ENCODE data around the gene SEC16B.

Gene SEC16B

DNA sequence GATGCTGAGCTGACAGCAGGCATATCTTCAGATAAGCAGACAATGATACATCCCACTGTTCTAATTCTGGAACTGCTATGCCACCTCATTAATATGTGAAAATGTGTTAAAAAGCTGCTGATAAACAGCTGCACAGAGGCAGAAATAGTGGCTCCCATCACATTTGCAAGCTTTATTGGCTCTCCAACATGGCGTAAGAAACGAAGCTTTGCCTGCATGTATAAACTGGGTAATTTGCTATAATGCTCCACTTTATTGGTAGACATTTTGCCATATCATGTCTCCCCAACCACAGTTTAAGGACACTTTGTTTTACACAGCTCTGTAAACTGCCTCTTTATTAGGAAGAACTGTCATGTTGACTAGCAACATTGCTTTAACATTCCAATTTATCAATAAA lies 49.8 kb downstream of the SEC16B start:
- no peaks in the 10 kb centered on the region for H3K9me3 Mint-ChIP-seq
- no peaks in the 10 kb centered on the region for H3K27me3 Mint-ChIP-seq
- H3K27ac Mint-ChIP-seq, result no peak overlapping the region
- no peaks in the 10 kb centered on the region for H3K36me3 Mint-ChIP-seq (ENCODE audit: low read depth)
- H3K4me1 Mint-ChIP-seq (ENCODE audit: low read depth), result no peaks in the 10 kb centered on the region
- no peak for DNase-seq
- no peak overlapping the region for H3K4me3 Mint-ChIP-seq

- H3K4me1 Mint-ChIP-seq (ENCODE audit: low read depth), result no peaks in the 10 kb centered on the region
- no peak overlapping the region for H3K4me3 Mint-ChIP-seq
- H3K27ac Mint-ChIP-seq, result no peak overlapping the region
- no peaks in the 10 kb centered on the region for H3K27me3 Mint-ChIP-seq
- H3K9me3 Mint-ChIP-seq, result no peaks in the 10 kb centered on the region
- H3K36me3 Mint-ChIP-seq (ENCODE audit: low read depth), result no peaks in the 10 kb centered on the region
- DNase-seq, result no peak
Measured at GRCh38 chr1:177915641-177916040, 54.2 kb downstream of the SEC16B start.

- Mint-ChIP-seq H3K36me3 (ENCODE audit: low read depth) (no peaks in the 10 kb centered on the region), H3K4me1 (ENCODE audit: low read depth) (no peaks in the 10 kb centered on the region), H3K9me3 (no peaks in the 10 kb centered on the region), H3K4me3 (no peak overlapping the region), H3K27me3 (no peaks in the 10 kb centered on the region), H3K27ac (no peak overlapping the region)
- DNase-seq, result no peak
Measured at GRCh38 chr1:177914603-177915002, 55.3 kb downstream of the SEC16B start.

GRCh38 chr1:177913762-177914540 lies 55.9 kb downstream of the SEC16B start:
- H3K27ac Mint-ChIP-seq, result no peak overlapping the region
- no peaks in the 10 kb centered on the region for H3K4me1 Mint-ChIP-seq (ENCODE audit: low read depth)
- H3K4me3 Mint-ChIP-seq, result no peak overlapping the region
- no peaks in the 10 kb centered on the region for H3K27me3 Mint-ChIP-seq
- no peaks in the 10 kb centered on the region for H3K36me3 Mint-ChIP-seq (ENCODE audit: low read depth)
- H3K9me3 Mint-ChIP-seq, result no peaks in the 10 kb centered on the region
- no peak for DNase-seq

DNA sequence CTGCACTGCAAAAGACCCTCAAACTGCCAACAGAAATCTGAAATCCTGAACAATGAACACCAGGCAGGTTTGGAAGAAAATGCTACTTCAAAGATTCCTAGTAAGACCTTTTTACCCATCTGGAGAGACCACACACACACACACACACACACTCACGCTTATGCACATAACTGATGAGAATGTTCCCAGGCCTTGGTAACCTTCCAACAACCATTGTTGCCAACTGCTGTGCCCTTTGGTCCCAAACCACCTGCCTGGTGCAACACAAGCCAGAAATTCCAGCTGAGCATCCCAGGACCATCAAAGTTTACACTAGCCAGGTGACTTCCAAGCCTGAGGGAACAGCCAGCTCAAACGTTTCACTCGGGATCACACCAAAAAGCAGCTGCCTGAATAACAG lies 56.9 kb downstream of the SEC16B start:
- H3K4me1 Mint-ChIP-seq (ENCODE audit: low read depth), result no peaks in the 10 kb centered on the region
- no peak overlapping the region for H3K27ac Mint-ChIP-seq
- no peak for DNase-seq
- no peaks in the 10 kb centered on the region for H3K27me3 Mint-ChIP-seq
- no peak overlapping the region for H3K4me3 Mint-ChIP-seq
- H3K9me3 Mint-ChIP-seq, result no peaks in the 10 kb centered on the region
- no peaks in the 10 kb centered on the region for H3K36me3 Mint-ChIP-seq (ENCODE audit: low read depth)

GRCh38 chr1:177909416-177909815 lies 60.4 kb downstream of the SEC16B start:
- H3K27me3 Mint-ChIP-seq, result no peaks in the 10 kb centered on the region
- no peaks in the 10 kb centered on the region for H3K9me3 Mint-ChIP-seq
- no peak overlapping the region for H3K27ac Mint-ChIP-seq
- no peak for DNase-seq
- H3K36me3 Mint-ChIP-seq (ENCODE audit: low read depth), result no peaks in the 10 kb centered on the region
- no peaks in the 10 kb centered on the region for H3K4me1 Mint-ChIP-seq (ENCODE audit: low read depth)
- H3K4me3 Mint-ChIP-seq, result no peak overlapping the region

GRCh38 chr1:177907000-177907399 lies 62.9 kb downstream of the SEC16B start:
- H3K36me3 Mint-ChIP-seq (ENCODE audit: low read depth), result no peaks in the 10 kb centered on the region
- H3K27ac Mint-ChIP-seq, result no peak overlapping the region
- H3K9me3 Mint-ChIP-seq, result no peaks in the 10 kb centered on the region
- no peaks in the 10 kb centered on the region for H3K4me1 Mint-ChIP-seq (ENCODE audit: low read depth)
- H3K27me3 Mint-ChIP-seq, result no peaks in the 10 kb centered on the region
- H3K4me3 Mint-ChIP-seq, result no peak overlapping the region
- no peak for DNase-seq

- DNase-seq, result no peak
Measured at GRCh38 chr1:177905686-177906085, 64.2 kb downstream of the SEC16B start.

DNA sequence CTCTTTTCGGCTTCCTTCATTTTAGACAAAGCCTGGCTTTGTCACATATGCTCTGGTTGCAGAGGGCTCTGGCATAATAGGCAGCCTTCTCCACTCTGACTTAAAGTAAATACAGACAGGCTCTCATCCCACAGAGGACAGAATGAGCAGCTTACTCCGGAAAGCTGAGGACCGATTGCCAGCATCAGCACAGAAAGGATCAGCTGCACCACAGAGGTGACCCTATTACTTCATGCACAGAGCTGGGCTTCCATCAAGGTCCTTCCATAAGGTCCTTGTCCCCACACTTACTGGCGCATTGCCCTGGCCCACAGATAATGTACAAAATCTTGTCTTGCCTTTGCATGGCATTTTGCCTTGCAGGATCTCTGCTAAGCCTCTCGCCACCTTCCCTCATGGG lies 67.6 kb downstream of the SEC16B start:
- H3K4me3 Mint-ChIP-seq, result no peak overlapping the region
- H3K27ac Mint-ChIP-seq, result no peak overlapping the region
- H3K36me3 Mint-ChIP-seq (ENCODE audit: low read depth), result no peaks in the 10 kb centered on the region
- no peaks in the 10 kb centered on the region for H3K27me3 Mint-ChIP-seq
- H3K9me3 Mint-ChIP-seq, result no peaks in the 10 kb centered on the region
- DNase-seq, result no peak
- no peaks in the 10 kb centered on the region for H3K4me1 Mint-ChIP-seq (ENCODE audit: low read depth)

More at GRCh38 chr1:177905686-177906085, 64.2 kb downstream of the SEC16B start:
- Mint-ChIP-seq H3K27me3 (no peaks in the 10 kb centered on the region), H3K36me3 (ENCODE audit: low read depth) (no peaks in the 10 kb centered on the region), H3K27ac (no peak overlapping the region), H3K4me3 (no peak overlapping the region), H3K4me1 (ENCODE audit: low read depth) (no peaks in the 10 kb centered on the region), H3K9me3 (no peaks in the 10 kb centered on the region)

DNA sequence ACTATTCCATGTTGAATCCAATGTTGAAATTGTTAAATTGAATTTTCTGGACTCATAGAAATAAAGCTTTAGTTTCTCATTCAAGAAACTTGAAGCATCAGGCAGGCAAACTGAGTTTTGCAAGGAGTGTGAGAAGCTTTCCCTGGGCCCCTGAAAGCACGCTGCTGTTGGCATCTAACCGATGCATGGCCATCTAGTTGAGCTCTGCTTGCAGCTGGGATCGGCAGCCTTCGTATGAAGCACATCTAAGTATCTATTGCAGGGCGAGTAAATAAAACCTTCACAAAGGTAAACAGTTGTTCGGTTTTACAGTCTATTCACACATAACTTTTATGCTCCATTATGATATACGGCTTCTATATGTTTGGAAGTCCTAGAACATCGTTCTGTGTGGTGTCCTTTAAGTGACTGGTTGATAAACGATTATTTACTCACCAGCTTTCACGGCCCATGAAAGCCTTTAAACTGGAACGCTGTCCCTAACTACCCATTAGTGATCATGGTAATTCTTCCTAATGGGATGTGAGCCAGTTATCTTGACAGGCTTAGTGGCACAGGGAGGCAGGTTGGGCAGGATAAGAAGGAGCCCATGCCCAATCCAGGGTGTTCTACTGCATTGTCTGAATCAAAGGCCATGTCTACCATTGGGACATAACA lies 71.7 kb downstream of the SEC16B start:
- peaks cover 3% of the 10 kb centered on the region for H3K9me3 Mint-ChIP-seq
- H3K4me1 Mint-ChIP-seq (ENCODE audit: low read depth), result no peaks in the 10 kb centered on the region
- no peak overlapping the region for H3K4me3 Mint-ChIP-seq
- H3K27ac Mint-ChIP-seq, result no peak overlapping the region
- H3K36me3 Mint-ChIP-seq (ENCODE audit: low read depth), result no peaks in the 10 kb centered on the region
- DNase-seq, result no peak
- no peaks in the 10 kb centered on the region for H3K27me3 Mint-ChIP-seq

DNA sequence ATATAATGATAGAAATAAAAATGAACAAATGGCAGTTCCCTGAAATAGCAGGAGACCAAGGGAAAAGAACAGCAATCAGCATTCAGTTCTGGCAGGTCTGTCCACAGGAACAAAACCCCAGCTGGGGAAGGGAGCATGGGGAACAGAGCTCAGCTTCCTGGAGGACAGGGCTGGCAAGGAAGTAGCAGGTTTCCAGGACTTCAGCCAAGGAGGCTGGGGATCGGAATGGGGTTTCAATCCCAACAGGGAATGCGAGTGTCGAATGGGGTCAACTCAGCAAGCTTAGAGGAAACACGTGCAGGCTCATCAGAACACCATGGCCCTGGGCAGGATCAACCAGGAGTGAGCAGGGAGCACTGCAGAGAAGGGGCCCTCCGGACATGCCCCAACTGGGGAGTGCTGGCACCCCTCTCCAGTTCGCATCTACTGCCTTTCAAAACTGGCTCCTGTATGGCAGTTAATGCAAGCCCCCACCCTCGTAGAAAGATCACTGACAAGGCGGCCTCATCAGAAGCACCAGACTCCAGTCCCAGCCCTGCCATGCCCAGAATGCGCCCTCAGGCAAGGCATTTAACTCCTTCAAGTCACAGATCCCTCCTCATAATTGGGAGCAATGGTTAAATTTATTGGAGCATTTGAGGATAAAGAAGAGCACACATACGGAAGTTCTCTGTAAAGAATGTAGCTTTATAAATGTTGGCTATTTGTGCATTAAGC lies 72.4 kb downstream of the SEC16B start:
- H3K4me1 Mint-ChIP-seq (ENCODE audit: low read depth), result no peaks in the 10 kb centered on the region
- no peaks in the 10 kb centered on the region for H3K36me3 Mint-ChIP-seq (ENCODE audit: low read depth)
- H3K27me3 Mint-ChIP-seq, result no peaks in the 10 kb centered on the region
- no peak overlapping the region for H3K27ac Mint-ChIP-seq
- no peak overlapping the region for H3K4me3 Mint-ChIP-seq
- peaks cover 3% of the 10 kb centered on the region for H3K9me3 Mint-ChIP-seq
- no peak for DNase-seq

Data from activated T-cell treated with anti-CD3 and anti-CD28 coated beads, Interleukin-2, amount 50 U/mL, for 24 hours (primary cell).